ES-I3 (cell line): ENCODE results near the gene EGLN2.
"Not testable (repeated sequence)": the region's sequence is repeated elsewhere in the genome, so short reads cannot be mapped to it uniquely, and the experiment has no call there.

Source experiments
- H3K36me3 ChIP-seq: 2 replicates; pipeline ENCODE4 v1.6.1; 2013; ENCODE audit warnings: mild to moderate bottlenecking, low read length, control low read depth, moderate library complexity; ENCODE audit not compliant: insufficient read depth
- H3K4me1 ChIP-seq: 2 replicates; pipeline ENCODE4 v1.6.1; 2013; ENCODE audit warnings: mild to moderate bottlenecking, control low read depth, low read length; ENCODE audit not compliant: insufficient read depth
- H3K9ac ChIP-seq: 2 replicates; pipeline ENCODE4 v1.6.1; 2013; ENCODE audit warnings: low read depth, mild to moderate bottlenecking, low read length, moderate library complexity
- H3K9me3 ChIP-seq: 2 replicates; pipeline ENCODE4 v1.6.1; 2013; ENCODE audit warnings: mild to moderate bottlenecking, low read length, moderate library complexity; ENCODE audit not compliant: control insufficient read depth, insufficient read depth

Gene EGLN2

DNA sequence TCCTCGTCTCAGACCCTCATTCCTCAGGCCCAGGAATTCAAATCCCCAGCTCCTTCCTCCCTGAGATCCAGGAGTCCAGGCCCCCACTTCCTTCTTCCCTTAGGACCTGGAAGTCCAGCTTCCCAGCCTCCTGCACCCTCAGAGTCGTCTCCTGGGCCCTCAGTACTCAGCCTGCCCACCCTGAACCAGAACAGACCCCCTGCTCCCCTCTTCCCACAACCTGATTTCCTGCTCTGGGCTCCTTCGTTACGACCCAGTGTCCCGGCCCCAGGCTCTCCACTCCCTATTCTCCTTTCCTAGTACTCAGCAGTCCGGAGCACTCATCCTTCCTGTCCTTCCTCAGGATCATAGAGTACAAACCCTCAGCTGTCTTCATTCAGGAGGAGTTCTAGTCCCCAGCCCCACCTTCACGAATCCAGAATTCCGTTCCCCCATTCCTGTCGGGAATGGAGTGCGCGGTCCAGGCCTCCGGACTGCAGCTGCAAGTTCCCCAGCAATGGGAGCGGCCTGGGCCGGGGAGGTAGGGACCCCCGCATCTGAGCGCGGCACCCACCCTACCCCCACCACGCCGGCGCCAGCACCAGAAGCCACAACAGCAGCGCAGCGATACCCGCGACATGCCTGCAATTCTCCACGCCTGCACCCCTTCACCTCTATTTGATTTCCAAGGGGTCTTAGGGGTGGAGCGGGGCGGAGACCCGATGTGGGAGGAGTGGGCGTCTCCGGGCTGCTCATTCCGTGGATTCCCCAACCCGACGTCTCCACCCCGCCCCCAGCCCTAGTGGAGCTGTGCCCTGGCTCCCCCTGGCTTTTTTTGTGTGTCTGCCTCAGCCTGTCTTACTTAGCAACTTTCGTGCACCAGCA, 12.7 kb downstream of the EGLN2 start:
- Histone ChIP-seq H3K9ac (peak overlapping the region; percentile 63; the same call in 1 of the 2 replicates), H3K9me3 (no peaks in the 10 kb centered on the region), H3K36me3 (no peaks in the 10 kb centered on the region), H3K4me1 (peaks cover 26% of the 10 kb centered on the region)

DNA sequence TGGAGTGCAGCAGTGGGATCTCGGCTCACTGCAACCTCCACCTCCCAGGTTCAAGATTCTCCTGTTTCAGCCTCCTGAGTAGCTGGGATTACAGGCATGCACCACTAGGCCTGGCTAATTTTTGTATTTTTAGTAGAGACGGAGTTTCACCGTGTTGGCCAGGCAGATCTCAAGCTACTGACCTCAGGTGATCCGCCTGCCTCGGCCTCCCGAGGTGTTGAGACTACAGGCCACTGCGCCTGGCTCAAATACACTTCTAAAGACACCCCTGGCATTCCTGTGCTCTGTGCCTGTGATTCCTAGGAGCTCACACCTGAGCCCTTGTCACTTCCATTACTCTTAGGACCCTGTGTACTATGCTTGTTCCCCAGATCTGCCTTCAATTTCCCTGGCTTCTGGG, 13.6 kb downstream of the EGLN2 start:
- peaks cover 20% of the 10 kb centered on the region for H3K4me1 ChIP-seq
- H3K36me3 ChIP-seq, H3K9ac ChIP-seq, H3K9me3 ChIP-seq: not testable (repeated sequence)

DNA sequence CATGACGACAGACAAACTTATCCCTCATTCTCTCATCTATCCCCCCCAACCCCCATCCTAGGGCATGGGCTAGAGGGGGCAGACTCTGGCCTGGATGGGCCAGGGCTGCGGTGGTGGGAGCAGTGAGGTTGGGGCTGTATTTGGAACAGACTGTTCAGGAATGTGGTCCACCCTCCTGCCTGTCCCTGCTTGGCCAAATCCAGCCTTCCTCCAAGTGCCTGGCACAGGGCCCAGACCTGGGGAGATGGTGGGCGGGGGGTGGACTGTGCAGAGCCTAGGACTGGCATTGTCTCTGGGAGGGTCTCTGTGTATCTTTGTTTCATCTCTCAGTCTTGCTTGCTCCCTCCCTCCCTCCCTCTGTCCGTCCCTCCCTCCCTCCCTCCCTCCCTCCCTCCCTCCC, 14.2 kb downstream of the EGLN2 start:
- Histone ChIP-seq H3K9me3 (no peaks in the 10 kb centered on the region), H3K4me1 (peaks cover 20% of the 10 kb centered on the region), H3K9ac (no peak overlapping the region), H3K36me3 (no peaks in the 10 kb centered on the region)

DNA sequence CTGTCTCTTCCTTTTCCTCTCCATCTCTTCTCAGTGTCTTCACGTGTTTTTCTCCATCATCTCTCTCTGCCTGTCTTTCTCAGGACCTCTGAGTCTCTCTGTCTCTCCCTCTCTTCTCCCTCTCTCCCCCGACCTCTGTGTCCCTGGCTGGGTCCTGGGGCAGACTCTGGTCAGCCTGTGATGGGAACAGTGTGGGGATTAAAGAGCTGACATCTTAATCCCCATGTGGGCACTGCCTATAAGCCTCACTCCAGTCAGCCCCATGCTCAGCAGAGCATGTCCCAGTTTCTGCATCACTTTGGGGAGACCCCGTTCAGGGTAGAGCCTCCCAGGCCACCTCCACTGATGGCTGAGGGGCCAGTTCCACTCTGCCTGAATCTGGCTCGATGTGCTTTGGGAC, 16.2 kb downstream of the EGLN2 start:
- no peaks in the 10 kb centered on the region for H3K36me3 ChIP-seq
- no peak overlapping the region for H3K9ac ChIP-seq
- peaks cover 16% of the 10 kb centered on the region for H3K4me1 ChIP-seq
- H3K9me3 ChIP-seq: no peaks in the 10 kb centered on the region

DNA sequence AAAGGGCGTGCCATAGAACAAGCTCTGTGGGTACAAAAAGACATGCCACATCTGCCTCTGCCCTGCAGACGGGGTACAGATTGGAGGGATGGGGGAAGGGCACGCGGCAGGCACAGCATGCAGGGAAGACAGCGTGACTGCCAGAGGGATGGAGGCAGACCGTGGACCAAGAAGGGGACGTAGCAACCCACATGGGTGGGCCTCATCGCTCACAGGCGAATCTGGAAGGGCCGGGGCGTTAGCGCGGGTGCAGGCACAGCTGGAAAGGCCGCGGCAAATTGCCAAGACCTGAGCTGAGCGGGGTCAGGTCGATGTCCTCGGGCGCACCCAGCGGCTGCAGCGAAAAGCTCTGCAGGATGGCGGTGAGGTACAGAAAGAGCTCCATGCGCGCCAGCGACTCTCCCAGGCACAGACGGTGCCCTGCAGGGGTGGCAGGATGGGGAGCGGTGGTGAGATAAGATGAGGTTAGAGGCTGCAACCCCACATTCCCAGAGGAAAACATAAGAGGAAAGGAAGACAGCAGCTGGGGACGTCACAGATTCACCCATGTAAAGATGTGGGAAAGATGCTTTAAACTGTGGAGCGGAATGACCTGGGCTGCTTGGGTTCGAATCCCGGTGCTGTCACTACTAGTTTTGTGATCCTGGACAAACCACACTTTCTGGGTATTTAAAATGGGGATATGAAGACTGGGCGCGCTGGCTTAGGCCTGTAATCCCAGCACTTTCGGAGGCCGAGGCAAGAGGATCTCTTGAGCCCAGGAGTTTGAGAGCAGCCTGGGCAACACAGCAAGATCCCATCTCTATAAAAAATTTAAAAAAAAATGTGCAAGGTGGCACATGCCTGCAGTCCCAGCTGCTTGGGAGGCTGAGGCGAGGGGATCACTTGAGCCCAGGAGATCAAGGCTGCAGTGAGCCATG, 19.7 kb downstream of the EGLN2 start:
- H3K9me3 ChIP-seq, H3K4me1 ChIP-seq, H3K36me3 ChIP-seq: not testable (repeated sequence)
- peak overlapping the region; percentile 17; the same call in 1 of the 2 replicates for H3K9ac ChIP-seq

DNA sequence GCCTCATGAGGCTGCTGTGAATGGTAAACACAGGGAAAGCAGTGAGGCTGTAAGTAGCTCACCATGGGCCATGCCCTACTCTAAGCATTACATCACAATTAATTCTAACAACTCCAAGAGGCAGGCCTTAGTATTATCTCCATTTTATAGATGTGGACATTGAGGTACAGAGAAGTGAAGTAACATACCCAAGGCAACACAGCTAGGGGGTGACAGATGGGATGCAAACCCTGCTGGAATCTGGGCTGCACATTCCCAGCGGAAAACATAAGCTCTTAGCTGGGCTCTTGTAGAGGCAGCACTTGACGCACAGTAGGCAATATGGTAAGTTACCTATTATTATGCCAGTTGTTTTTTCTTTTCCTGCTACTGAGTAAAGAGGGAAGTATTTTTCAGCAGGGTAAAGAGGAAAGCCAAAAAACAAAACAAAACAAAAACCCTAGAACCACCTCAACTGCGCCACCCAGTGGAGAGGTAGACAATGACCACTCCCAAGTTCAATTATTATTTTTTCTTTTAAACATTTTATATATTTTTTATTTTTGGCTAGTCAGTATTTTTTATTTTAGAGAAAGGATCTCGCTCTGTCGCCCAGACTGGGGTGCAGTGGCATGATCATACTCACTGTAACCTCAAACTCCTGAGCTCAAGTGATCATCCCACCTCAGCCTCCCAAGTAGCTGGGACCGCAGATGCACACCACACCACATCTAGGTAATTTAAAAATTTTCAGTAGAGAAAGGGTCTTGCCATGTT, 20.7 kb downstream of the EGLN2 start:
- not testable (repeated sequence) for H3K36me3 ChIP-seq, H3K9ac ChIP-seq, H3K9me3 ChIP-seq, H3K4me1 ChIP-seq

DNA sequence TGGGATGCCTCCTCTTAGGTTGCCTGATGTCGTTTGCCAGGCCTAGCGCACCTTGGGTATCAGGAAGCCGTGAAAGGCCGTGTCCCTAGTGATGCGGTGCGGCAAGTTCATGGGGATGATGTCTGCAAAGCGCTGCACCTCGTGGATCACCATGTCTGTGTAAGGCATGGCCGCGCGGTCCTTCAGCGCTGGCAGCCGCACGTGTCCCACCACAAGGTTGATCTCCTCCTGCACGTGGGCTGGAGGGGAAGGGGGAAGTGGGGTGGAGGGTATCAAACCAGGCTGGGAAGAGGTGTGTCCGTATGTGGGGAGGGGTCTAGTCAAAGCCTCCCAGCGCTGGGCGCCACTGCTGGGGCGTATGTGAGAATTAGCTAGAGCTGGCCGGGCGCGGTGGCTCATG, 23.2 kb downstream of the EGLN2 start:
- H3K9me3 ChIP-seq: no peaks in the 10 kb centered on the region
- H3K9ac ChIP-seq: no peak overlapping the region
- H3K4me1 ChIP-seq: no peaks in the 10 kb centered on the region
- H3K36me3 ChIP-seq: no peaks in the 10 kb centered on the region

DNA sequence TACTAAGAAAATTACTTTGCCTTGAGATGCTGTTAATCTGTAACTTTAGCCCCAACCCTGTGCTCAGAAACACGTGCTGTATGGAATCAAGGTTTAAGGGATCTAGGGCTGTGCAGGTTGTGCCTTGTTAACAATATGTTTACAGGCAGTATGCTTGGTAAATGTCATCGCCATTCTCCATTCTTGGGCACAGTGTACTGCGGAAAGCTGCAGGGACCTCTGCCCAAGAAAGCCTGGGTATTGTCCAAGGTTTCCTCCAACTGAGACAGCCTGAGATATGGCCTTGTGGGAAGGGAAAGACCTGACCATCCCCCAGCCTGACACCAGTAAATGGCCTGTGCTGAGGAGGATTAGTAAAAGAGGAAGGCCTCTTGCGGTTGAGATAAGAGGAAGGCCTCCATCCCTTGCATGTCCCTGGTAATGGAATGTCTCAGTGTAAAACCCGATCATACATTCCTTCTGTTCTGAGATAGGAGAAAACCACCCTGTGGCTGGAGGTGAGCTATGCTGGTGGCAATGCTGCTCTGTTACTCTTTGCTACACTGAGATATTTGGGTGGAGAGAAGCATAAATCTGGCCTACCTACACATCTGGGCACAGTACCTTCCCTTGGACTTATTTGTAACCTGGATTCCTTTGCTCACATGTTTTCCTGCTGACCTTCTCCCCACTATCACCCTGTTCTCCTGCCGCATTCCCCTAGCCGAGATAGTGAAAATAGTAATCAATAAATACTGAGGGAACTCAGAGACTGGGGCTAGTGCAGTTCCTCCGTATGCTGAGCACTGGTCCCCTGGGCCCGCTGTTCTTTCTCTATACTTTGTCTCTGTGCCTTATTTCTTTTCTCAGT, 23.9 kb downstream of the EGLN2 start:
- H3K4me1 ChIP-seq, H3K9me3 ChIP-seq, H3K36me3 ChIP-seq, H3K9ac ChIP-seq: not testable (repeated sequence)

DNA sequence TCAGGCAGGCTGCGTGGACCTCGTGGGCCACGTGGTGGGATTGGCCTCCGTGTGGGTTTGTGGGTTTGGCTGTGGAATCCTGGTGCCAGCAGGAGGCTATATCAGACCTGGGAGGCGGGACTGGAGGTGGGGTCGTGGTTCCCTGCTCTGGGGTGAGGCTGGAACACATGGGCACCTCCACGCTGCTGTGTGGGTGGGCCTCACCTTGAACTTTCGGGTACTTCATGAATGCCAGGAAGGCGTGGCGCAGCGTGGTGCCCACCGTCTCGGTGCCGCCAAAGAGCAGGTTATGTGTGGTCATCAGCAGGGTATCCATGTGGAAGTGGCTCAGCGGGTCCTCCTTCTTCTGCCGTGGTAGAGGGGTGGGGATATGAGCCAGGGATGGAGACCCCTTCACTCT, 25.9 kb downstream of the EGLN2 start:
- not testable (repeated sequence) for H3K36me3 ChIP-seq, H3K4me1 ChIP-seq

DNA sequence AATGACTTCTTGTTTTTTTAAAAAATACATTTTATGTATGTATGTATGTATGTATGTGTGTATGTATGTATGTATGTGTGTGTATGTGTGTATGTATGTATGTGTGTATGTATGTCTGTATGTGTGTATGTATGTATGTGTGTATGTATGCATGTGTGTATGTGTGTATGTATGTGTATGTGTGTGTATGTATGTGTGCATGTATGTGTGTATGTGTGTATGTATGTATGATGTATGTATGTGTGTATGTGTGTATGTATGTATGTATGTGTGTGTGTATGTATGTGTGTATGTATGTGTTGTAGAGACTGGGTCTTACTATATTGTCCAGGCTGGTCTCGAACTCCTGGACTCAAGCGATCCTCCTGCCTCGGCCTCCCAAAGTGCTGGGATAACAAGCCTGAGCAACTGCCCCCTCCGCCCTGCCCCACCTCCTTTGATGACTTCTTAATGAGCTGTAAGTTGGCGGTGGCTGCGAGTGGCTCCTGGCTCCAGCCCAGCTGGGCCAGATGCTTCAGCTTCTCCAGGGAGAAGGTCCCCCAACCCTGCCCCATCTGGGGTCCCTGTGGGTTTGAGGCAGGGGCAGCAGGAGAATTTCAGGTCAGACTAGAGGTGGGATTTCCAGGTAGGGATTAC, 26.6 kb downstream of the EGLN2 start:
- H3K36me3 ChIP-seq, H3K9ac ChIP-seq, H3K4me1 ChIP-seq, H3K9me3 ChIP-seq: not testable (repeated sequence)

More for the DNA sequence above, 25.9 kb downstream of the EGLN2 start:
- not testable (repeated sequence) for H3K9me3 ChIP-seq, H3K9ac ChIP-seq

DNA sequence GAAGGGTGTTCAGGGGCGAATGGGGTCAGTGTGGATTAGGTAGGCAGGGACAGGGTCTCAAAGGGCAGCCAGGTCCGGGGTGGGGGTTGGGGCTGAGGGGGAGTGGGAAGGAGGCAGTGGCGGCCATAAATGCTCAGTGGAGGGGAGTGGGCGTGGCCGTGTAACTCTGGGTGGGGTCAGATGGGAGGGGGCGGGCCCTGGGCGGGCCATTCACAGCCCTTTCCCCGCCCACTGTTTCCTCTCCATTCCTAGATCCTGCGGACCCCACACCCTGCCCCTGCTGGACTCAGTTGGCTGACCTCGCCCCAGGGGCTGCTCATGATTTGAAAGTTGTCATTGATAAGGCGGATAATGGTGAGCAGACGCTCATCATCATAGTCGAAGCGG, 27.3 kb downstream of the EGLN2 start:
- not testable (repeated sequence) for H3K4me1 ChIP-seq, H3K36me3 ChIP-seq, H3K9ac ChIP-seq, H3K9me3 ChIP-seq

DNA sequence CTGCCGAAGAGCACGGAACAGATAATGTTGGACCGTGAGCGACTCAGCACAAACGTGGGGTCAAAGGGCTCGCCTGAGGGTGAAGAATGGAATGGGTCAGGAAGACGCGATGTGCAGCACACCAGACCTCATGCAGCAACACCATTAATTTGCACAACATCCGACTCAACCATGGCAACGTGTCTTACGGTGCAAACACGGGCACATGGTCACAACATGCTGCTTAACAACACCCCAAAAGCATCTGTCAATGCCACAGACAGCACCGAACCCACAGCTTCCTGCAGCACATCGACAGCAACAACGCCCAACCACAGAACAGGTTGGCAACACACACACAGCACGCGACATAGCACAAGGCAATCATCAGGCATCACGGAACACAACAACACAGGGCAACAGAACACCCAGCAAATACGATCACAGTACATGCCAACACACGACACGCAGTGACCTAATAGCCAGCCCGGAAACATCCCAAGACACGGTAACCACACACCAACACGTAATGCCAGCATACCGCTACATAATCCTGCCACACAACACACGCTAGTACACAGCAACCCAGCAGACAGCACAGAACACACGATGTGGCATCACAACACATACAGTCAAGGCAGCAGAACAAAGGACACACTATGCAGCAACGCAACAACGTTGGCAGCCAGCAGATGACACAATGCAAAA, 27.9 kb downstream of the EGLN2 start:
- not testable (repeated sequence) for H3K9ac ChIP-seq, H3K4me1 ChIP-seq, H3K9me3 ChIP-seq, H3K36me3 ChIP-seq
